HG02870 (cell line): ENCODE results near the gene PCLAF.
A peak's percentile ranks its signal among the peaks of the same experiment; 100 is the strongest.
"Not testable (repeated sequence)": the region's sequence is repeated elsewhere in the genome, so short reads cannot be mapped to it uniquely, and the experiment has no call there.

Experiments
- ATAC-seq: cut with Tn5 transposase; IDR thresholded peaks from one replicate; pipeline ENCODE4 v1.9.1; 2021; ENCODE audit warnings: mild to moderate bottlenecking, moderate library complexity; ENCODE audit not compliant: unreplicated experiment

The PCLAF gene

DNA sequence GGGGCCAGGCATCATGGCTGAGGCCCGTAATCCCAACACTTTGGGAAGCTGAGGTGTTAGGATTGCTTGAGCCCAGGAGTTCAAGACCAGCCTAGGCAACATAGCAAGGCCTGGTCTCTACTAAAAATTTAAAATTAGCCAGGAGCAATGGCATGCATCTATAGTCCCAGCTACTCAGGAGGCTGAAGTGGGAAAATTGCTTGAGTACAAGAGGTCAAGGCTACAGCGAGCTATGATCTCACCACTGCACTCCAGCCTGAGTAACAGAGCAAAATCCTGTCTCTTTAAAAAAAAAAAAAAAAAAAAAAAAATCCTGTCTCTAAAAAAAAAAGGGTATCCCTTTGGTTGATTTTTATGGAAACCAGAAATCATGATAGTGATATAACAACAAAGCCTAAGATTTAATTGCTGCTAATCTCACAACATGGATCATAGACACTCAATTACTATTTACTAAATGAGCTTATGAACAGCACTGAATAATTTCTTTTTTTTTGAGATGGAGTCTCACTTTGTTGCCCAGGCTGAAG is 12.1 kb downstream of the PCLAF start:
- ATAC-seq, result no peak

DNA sequence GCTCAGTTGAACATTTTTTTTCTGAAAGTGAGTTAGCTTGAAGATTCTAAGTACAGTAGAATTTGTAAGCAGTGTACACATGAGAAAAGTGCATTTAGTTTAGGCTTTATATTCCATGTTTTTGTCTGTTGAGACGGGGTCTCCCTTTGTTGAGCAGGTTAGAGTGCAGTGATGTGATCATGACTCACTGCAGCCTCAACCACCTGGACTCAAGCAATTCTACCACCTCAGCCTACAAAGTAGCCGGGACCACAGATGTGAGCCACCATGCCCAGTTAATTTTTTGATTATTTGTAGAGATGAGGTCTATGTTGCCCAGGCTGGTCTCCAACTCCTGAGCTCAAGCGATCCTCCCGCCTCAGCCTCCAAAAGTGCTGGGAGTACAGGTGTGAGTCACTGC is 20.0 kb downstream of the PCLAF start:
- ATAC-seq, result no peak

- no peak for ATAC-seq
Observed at GRCh38 chr15:64356710-64357040, 24.6 kb downstream of the PCLAF start.

DNA sequence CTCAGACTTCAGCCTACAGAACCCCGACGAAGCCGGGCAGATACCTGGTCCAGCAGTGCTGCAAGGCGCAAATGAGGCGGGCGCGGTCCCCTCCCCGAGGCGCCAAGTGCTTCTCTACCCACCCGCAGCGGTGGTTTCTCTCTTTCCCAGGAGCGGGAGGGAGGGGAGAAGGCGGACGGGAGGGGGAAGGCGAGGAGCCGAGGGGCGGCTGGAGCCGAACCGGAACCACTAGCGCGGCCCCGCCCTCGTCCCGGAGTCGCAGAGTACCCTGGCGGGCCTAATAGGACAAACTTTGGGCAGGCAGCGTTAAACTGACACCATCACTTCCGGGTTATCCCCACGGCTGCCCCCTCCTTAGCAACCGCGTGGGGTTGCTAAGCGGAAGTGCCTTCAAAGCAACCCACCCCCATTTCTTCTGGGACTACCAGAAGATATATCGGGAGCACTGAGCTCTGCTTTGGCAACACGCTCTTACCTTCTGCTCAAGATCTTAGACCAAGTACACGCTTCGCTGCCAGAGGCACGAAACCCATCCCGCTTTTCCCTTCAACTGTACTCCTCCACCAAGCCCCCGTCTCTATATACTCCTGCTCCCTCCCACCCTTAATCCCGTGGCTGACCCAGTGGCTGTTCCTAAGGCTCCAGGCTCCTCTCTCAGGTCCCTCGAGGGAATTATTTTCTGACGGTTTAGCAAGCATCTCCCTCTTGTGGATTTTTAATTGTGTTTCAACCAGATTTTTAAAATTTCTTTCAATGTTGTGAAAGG is 25.1 kb downstream of the PCLAF start, which contains the start of gene CSNK1G1:
Gene CSNK1G1, minus strand, starts transcription at position 230 of the 766 bp plus-strand sequence. CDS start 55,674 bp downstream, outside the sequence.
- ATAC-seq, result peak; percentile 97

- ATAC-seq, result no peak
Observed at GRCh38 chr15:64355348-64355943, 25.8 kb downstream of the PCLAF start.

DNA sequence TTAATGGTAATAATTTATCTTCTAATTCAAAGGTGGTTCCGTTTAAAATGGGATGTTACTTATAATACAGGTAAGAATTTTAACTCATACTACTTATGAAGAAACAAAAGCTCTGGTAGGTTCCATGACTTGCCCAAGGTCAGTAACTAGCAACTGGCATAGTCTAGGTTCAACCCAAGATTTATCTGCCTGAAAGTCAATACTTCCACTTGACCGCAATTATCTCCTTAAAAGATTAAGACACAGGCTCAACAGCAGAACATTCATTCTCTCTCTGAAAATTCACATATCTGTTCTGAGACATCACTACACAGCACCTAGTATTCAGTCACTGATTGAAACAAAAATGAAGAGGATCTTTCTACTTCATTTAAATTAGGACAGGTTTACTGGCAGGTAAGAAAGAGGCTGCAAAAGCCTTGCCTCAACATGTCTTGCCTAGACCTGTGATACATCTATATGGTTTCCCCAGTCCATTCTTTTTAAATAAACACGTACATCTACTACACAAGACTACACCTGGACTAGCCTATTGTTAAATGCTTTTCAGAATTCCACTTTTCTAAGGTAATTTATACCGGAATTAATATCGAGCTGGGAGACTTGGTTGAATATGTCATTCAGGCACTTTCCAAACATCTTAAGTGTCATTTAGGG is 26.4 kb downstream of the PCLAF start:
- ATAC-seq, result no peak

- ATAC-seq, result no peak
Observed at GRCh38 chr15:64351265-64351664, 30.0 kb downstream of the PCLAF start.

GRCh38 chr15:64349375-64349774 is 31.9 kb downstream of the PCLAF start:
- no peak for ATAC-seq

DNA sequence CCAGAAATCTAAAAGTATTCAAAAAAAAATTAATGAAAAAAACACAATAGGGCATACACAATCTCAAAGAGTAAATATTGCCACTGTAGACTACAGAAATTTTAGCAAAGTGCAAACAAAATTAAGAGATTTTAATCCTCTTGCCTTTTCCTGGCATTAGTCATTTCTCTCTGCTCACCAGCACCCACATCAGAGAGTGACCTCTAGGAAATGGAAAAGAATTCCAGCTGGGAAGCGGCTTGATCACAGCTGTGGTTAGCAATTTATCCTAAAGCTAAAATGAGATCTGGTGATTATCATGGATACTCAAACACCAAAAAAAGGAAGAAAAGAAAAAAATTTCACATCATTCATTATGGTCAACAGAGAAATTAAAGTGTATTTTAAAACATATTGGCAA is 32.8 kb downstream of the PCLAF start:
- ATAC-seq, result no peak

DNA sequence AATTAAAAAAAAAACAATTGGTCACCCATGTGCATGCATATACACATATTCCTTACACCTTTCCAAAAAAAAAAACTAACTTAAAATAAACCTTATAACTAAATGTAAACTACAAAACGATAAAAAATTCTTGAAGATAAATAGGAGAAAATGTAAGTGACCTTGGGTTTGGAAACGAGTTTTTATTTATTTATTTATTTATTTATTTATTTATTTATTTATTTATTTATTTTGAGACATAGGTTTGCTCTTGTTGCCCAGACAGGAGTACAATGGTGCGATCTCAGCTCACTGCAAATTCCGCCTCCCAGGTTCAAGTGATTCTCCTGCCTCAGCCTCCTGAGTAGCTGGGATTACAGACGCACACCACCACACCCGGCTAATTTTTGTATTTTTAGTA is 35.0 kb downstream of the PCLAF start:
- ATAC-seq, result not testable (repeated sequence)

DNA sequence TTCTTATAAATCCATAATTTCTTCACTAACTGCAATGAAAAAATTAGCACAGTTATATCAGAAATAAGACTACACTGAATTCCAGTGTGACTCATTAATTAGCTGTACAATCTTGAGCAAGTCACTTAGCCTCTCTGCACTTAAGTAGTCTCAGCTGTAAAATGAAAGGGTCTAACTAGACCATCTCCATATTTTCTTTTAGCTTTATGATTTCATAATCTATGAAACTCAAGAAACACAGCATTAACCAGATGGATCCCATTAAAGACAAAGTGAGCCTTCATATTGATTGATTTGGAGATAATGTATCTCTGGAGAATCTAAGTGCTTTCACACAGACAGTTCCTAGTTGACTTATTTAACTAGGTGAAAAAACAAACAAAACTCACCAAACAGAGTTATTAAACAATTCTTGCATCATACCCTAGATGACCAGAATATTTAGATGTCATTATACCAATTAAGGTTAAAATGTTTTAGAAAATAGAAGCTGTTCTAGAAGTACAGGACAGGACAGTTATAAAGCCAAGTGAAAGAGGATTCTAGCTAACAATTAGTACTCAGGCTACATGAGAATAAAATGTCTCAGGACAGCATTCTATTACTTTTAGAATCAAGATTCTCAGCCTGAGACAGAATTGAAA is 36.5 kb downstream of the PCLAF start:
- ATAC-seq, result no peak

DNA sequence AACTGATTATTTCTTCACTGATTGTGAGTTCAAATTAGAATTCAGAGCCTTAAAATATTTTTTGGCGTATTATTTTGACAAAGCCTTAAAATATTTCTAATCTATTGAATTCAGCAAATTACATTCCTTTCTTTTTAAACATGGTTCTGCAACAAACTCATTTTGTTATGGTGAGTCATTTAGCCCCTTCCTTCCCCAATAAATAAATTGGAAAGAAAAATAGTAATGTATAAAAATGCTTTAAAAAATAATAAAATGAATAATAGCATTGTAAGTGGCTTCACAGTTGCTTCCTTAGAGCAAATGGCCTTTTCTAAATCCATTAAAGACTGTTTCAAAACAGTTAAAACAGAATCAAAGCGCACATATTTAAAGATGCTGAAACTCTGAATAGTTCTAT is 37.4 kb downstream of the PCLAF start:
- no peak for ATAC-seq

GRCh38 chr15:64343222-64343621 is 38.0 kb downstream of the PCLAF start:
- ATAC-seq, result no peak

- ATAC-seq, result no peak
Observed at GRCh38 chr15:64341961-64342360, 39.3 kb downstream of the PCLAF start.

DNA sequence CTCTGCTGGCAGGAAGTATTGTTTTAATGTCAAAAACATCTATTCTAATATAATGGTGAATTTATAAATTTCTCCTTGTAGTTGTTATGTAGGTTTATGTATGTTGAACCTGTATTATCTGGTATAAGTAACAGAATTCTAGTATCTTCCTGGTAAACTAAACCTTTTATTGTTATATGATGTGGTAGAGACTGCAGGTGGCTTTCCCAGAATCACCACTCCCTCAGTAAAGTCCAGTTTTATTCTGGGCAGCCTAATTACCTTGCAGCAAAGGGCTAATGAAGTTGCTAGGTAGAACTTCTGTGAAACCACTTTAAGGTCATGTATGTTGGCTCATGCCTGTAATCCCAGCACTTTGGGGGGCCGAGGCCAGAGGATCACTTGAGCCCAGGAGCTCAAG is 40.9 kb downstream of the PCLAF start:
- ATAC-seq, result no peak

DNA sequence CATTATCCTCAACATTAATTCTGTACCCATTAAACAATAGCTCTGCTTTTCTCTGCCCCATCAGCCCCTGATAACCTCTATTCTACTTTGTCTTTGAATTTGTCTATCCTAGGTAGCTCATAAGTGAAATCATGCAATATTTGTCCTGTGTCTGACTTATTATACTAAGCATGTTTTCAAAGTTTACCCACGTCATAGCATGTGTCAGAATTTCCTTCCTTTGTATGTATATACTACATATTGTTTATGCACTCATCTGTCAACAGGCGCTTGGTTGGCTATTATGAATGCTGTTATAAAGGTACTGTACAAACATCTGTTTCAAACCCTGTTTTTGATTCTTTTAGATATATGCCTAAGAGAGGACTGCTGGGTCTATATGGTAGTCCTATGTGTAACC is 43.5 kb downstream of the PCLAF start:
- ATAC-seq, result no peak

- ATAC-seq, result no peak
Observed at GRCh38 chr15:64333986-64334929, 47.0 kb downstream of the PCLAF start.

GRCh38 chr15:64333516-64333915 is 47.7 kb downstream of the PCLAF start:
- ATAC-seq, result no peak

- ATAC-seq, result not testable (repeated sequence)
Observed at GRCh38 chr15:64331668-64332067, 49.6 kb downstream of the PCLAF start.

- not testable (repeated sequence) for ATAC-seq
Observed at GRCh38 chr15:64326975-64327374, 54.3 kb downstream of the PCLAF start.
